AG09309 (cell line): Measurements from ENCODE around the gene GLRX2.

Experiments used
- DNase-seq: peaks from one replicate; pipeline ENCODE4 v3.0.0-alpha.2; 2010; ENCODE audit warnings: low read depth
- H3K4me3 ChIP-seq: 2 replicates; pipeline ENCODE4 v1.5.1; 2011; ENCODE audit warnings: mild to moderate bottlenecking, low read depth, low read length, moderate library complexity; ENCODE audit not compliant: control insufficient read depth
- TF ChIP-seq, protein P1 (sequence below): IDR thresholded peaks from 2 replicates; pipeline ENCODE4 v1.5.1; 2011; ENCODE audit warnings: mild to moderate bottlenecking, low read depth, low read length, inconsistent platforms; ENCODE audit not compliant: insufficient read depth, control insufficient read depth; ENCODE audit errors: missing control alignments

Gene GLRX2

DNA sequence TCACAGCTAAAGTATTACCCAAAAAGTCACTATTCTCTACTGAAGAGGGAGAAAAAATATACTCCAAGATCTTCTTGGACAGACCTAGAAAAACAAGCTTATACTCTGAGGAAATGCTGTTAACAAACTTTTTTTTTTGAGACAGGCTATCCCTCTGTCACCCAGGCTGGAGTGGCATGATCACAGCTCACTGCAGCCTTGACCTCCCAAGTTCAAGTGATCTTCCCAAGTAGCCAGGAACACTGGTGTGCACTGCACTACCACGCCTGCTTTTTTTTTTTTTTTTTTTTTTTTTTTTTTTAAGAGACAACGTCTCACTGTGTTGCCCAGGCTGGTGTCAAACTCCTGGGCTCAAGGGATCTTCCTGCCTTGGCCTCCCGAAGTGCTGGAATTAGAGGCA is 17.3 kb downstream of the GLRX2 start:
- H3K4me3 ChIP-seq, result no peak overlapping the region
- TF ChIP-seq, protein P1, sequence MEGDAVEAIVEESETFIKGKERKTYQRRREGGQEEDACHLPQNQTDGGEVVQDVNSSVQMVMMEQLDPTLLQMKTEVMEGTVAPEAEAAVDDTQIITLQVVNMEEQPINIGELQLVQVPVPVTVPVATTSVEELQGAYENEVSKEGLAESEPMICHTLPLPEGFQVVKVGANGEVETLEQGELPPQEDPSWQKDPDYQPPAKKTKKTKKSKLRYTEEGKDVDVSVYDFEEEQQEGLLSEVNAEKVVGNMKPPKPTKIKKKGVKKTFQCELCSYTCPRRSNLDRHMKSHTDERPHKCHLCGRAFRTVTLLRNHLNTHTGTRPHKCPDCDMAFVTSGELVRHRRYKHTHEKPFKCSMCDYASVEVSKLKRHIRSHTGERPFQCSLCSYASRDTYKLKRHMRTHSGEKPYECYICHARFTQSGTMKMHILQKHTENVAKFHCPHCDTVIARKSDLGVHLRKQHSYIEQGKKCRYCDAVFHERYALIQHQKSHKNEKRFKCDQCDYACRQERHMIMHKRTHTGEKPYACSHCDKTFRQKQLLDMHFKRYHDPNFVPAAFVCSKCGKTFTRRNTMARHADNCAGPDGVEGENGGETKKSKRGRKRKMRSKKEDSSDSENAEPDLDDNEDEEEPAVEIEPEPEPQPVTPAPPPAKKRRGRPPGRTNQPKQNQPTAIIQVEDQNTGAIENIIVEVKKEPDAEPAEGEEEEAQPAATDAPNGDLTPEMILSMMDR, result no peak
- no peak for DNase-seq

DNA sequence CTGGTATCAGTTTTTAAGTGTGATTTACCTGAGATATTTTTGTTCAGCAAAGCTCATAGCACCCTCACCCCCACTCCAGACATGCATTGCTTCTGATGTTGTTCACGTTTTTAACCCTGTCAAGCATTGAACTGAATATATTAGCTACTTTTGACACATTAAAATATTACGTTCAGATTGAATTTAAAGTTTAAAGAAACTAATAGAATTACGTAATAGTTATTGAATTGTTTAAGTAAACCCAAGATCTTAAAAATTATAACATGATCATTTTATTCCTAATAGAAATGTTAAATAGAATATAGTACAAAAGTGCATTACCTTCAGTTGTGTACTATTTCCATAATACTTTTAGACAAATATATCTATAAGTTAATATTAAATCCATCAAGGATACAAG is 18.9 kb downstream of the GLRX2 start:
- TF ChIP-seq, protein P1, result no peak
- no peak overlapping the region for H3K4me3 ChIP-seq
- DNase-seq, result no peak

DNA sequence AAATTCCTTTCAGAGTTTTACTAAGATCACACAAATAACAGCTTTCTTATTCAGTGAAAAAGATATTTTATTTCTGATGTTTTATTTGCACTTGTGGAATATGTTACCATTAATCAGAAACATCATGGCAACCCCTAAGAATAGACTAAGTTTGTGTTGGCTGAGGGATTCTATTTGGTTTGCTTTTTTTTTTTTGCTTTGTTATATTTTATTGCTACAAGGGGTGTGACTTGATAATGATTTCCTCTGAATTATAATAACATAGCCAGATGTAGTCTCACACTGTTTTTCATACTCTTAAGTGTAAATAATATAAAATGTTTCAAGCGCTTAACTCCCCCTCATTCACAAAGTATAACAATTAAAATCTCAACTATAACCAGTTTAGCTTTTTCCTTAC is 20.0 kb downstream of the GLRX2 start:
- TF ChIP-seq, protein P1, result no peak
- no peak for DNase-seq

DNA sequence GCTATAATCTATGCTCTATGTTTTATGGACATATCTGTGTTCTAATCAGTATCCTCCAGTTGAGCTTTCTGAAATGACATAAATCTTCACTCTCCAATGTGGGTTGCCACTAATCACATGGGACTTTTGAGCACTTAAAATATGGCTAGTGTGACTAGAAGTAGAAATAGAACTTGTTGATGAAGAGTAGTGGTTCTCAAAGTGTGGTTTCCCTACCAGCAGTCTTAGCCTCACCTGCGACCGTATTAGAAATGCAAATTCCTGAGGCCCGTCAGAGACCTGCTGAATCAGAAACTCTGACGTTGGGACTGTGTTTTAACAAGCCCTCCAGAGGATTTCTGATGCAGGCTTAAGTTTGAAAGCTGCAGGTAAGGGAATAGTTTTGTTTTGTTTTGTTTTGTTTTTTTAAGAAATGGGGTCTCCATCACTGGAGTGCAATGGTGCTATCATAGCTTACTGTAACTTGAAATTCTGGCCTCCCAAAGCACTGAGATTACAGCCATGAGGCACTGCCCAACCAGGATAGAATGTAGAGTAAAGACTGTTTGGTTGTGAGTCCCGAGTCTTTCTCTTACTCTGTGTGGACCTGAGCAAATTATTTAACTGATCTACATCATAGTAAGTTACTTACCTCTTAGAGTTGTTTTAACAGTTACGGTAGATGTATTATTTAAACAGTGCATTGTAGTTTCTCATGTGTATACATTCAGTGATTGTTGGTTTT is 21.7 kb downstream of the GLRX2 start:
- DNase-seq, result no peak
- TF ChIP-seq, protein P1, result no peak
- H3K4me3 ChIP-seq, result no peak overlapping the region

More for the DNA sequence above, 20.0 kb downstream of the GLRX2 start:
- no peak overlapping the region for H3K4me3 ChIP-seq

DNA sequence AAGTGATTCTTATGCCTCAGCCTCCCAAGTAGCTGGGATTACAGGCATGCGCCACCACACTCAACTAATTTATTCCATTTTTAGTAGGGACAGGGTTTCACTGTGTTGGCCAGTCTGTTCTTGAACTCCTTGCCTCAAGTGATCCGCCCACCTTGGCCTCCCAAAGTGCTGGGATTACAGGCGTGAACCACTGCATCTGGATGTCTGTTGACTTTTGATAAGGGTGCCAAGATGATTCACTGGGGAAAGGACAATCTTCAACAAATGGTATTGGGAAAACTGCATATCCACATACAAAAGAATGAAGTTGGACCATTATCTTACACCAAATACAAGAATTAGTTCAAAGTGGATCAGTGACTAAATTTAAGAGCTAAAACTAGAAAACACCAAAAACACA is 26.0 kb downstream of the GLRX2 start:
- no peak for DNase-seq
- H3K4me3 ChIP-seq, result no peak overlapping the region
- TF ChIP-seq, protein P1, result no peak

DNA sequence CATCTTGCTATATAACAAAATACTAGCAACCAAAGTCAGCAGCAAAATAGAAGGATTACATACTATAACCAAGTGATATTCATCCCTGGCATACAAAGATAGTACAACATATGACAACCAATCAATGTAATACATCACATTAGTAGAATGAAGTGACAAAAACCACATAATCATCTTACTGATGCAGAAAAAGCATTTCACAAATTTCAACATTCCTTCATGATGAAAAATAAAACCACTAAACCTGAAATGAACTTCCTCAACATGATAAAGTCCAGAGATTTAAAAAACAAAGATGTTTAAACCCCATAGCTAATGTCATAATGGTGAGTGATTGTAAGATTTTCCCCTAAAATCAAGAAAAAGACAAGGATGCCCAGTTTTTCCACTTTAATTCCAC is 27.2 kb downstream of the GLRX2 start:
- TF ChIP-seq, protein P1, result no peak
- H3K4me3 ChIP-seq, result no peak overlapping the region
- DNase-seq, result no peak

DNA sequence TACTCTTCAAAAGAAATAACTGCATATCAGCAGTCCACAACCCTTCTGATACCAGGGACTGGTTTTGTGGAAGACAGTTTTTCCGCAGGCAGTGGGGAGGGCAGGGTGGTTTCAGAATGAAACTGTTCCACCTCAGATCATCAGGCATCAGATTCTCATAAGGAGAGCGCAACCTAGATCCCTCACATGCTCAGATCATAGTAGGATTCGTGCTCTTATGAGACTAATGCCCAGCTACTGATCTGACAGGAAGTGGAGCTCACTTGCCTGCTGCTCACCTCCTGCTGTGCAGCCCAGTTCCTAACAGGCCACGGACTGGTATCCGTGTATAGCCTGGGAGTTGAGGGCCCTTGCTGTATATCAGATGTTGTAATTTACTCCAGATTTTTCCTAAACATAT is 34.3 kb downstream of the GLRX2 start:
- H3K4me3 ChIP-seq, result no peak overlapping the region
- TF ChIP-seq, protein P1, result no peak
- no peak for DNase-seq
